HCT116 (cell line): ENCODE measurements around the gene CYP2D6.
"Not testable (repeated sequence)": the region's sequence is repeated elsewhere in the genome, so short reads cannot be mapped to it uniquely, and the experiment has no call there.

ENCODE experiments used
- CEBPB ChIP-seq: IDR thresholded peaks from 2 replicates; pipeline ENCODE4 v1.6.1; 2012; ENCODE audit warnings: low read depth
- CTCF ChIP-seq, 3 experiments: fragments of 200-600 bp in 1 of 3; sonication (generic) in 1 of 3; IDR thresholded peaks in 2 of 3; conservative IDR thresholded peaks in 1 of 3; 2 replicates each; pipeline ENCODE4 v1.5.1; 2012 to 2017; ENCODE audit warnings: low read depth in 2 of 3, low read length in 2 of 3, antibody characterized with exemption in 1 of 3, borderline replicate concordance in 1 of 3, control low read depth in 1 of 3, mild to moderate bottlenecking in 1 of 3, mixed read lengths in 1 of 3, mixed run types in 1 of 3, moderate library complexity in 1 of 3; ENCODE audit not compliant: insufficient read depth in 1 of 3
- EZH2 ChIP-seq: fragments of 200-600 bp; sonication (generic); IDR thresholded peaks from 2 replicates; pipeline ENCODE4 v1.6.1; 2017; ENCODE audit warnings: antibody characterized with exemption, mixed run types
- EZH2phosphoT487 ChIP-seq: fragments of 200-600 bp; IDR thresholded peaks from 2 replicates; pipeline ENCODE4 v1.6.1; 2018; ENCODE audit warnings: antibody characterized with exemption, borderline replicate concordance
- FOSL1 ChIP-seq: IDR thresholded peaks from 2 replicates; pipeline ENCODE4 v1.6.1; 2012; ENCODE audit warnings: low read depth
- JUND ChIP-seq: IDR thresholded peaks from 2 replicates; pipeline ENCODE4 v1.6.1; 2012
- MAX ChIP-seq: IDR thresholded peaks from 2 replicates; pipeline ENCODE4 v1.6.1; 2012
- POLR2A ChIP-seq: IDR thresholded peaks from 2 replicates; pipeline ENCODE4 v1.7.0; 2011; ENCODE audit warnings: borderline replicate concordance; ENCODE audit not compliant: insufficient read depth, insufficient read length; ENCODE audit errors: extremely low read depth
- POLR2AphosphoS5 ChIP-seq: IDR thresholded peaks from 2 replicates; pipeline ENCODE4 v1.6.1; 2011; ENCODE audit warnings: mild to moderate bottlenecking, low read depth, low read length, moderate library complexity
- RAD21 ChIP-seq: IDR thresholded peaks from 2 replicates; pipeline ENCODE4 v1.6.1; 2012; ENCODE audit warnings: low read depth, mild to moderate bottlenecking
- ZBTB33 ChIP-seq: IDR thresholded peaks from 2 replicates; pipeline ENCODE4 v1.6.1; 2011; ENCODE audit warnings: mild to moderate bottlenecking, low read length, moderate library complexity; ENCODE audit not compliant: insufficient replicate concordance; ENCODE audit errors: extremely low read depth
- ZNF274 ChIP-seq: fragments of 200-500 bp; sonication (Bioruptor generic); IDR thresholded peaks from 2 replicates; pipeline ENCODE4 v1.6.1; 2014; ENCODE audit warnings: mild to moderate bottlenecking, low read depth, low read length, inconsistent platforms

- TF ChIP-seq POLR2A; EZH2phosphoT487; FOSL1; CTCF (IDR thresholded peaks at IDR 0.05 in 2 of 3, conservative IDR thresholded peaks at IDR 0.05 in 1 of 3; ENCODE audit: borderline replicate concordance in 1 of 3, insufficient read depth in 1 of 3, low read depth in 2 of 3, low read length in 2 of 3); MAX; ZNF274; EZH2; ZBTB33; RAD21; CEBPB; JUND; POLR2AphosphoS5: not testable (repeated sequence)
Measured at GRCh38 chr22:42140153-42140552, 9.5 kb upstream of the CYP2D6 start.
